AG04449 (cell line): ENCODE data around the gene LRRC4C.

Experiments
- CTCF ChIA-PET: fragments of 350-600 bp; formaldehyde crosslinking; extraction: SDS; loops from one replicate; lab custom pipeline; 2021; ENCODE audit warnings: antibody characterized with exemption; lab: Yijun Ruan, JAX
- POLR2A ChIA-PET: fragments of 400-600, 350-600 bp; formaldehyde crosslinking; extraction: SDS; loops from one replicate; lab custom pipeline; 2020; ENCODE audit warnings: antibody characterized with exemption, inconsistent platforms; lab: Yijun Ruan, JAX
- DNase-seq: peaks from one replicate; pipeline ENCODE4 v3.0.0-alpha.2; 2010; ENCODE audit warnings: low read depth, low spot score
- H3K4me3 ChIP-seq: 2 replicates; pipeline ENCODE4 v1.5.1; 2011; ENCODE audit warnings: low read depth, mild to moderate bottlenecking, control low read depth, low read length
- CTCF ChIP-seq: IDR thresholded peaks from one replicate; pipeline ENCODE4 v1.5.1; 2011; ENCODE audit warnings: mild to moderate bottlenecking, moderate library complexity, low read length, control low read depth, inconsistent platforms; ENCODE audit not compliant: insufficient read depth; ENCODE audit errors: missing control alignments

The LRRC4C gene

GRCh38 chr11:40754297-40754696 lies 705.2 kb downstream of the LRRC4C start:
- no peak overlapping the region for H3K4me3 ChIP-seq
- no peak for TF ChIP-seq CTCF
- ChIA-PET POLR2A (no interaction called here), CTCF (no interaction called here)
- DNase-seq: no peak

GRCh38 chr11:40746282-40746681 lies 713.2 kb downstream of the LRRC4C start:
- POLR2A ChIA-PET: no interaction called here
- DNase-seq: no peak
- CTCF ChIA-PET: no interaction called here
- H3K4me3 ChIP-seq: no peak overlapping the region
- no peak for TF ChIP-seq CTCF

GRCh38 chr11:40732132-40732531 lies 727.3 kb downstream of the LRRC4C start:
- DNase-seq: no peak
- ChIA-PET POLR2A (no interaction called here), CTCF (no interaction called here)
- TF ChIP-seq CTCF: no peak
- H3K4me3 ChIP-seq: no peak overlapping the region

GRCh38 chr11:40722179-40722795 lies 737.2 kb downstream of the LRRC4C start:
- no peak overlapping the region for H3K4me3 ChIP-seq
- DNase-seq: no peak
- ChIA-PET CTCF (interaction anchor here (1.1 kb wide), 1 partner anchor 416 kb away, joined by 4 read pairs; no protein-coding TSS in a partner anchor), POLR2A (no interaction called here)
- peak; percentile 38 for TF ChIP-seq CTCF

- H3K4me3 ChIP-seq: no peak overlapping the region
- no peak for DNase-seq
- POLR2A ChIA-PET: no interaction called here
- no peak for TF ChIP-seq CTCF
- CTCF ChIA-PET: no interaction called here
These were observed 742.9 kb downstream of the LRRC4C start for GRCh38 chr11:40716344-40717130.

- no peak for TF ChIP-seq CTCF
- CTCF ChIA-PET: no interaction called here
- no peak for DNase-seq
These were observed 746.4 kb downstream of the LRRC4C start for GRCh38 chr11:40713083-40713482.

More at GRCh38 chr11:40713083-40713482, 746.4 kb downstream of the LRRC4C start:
- POLR2A ChIA-PET: no interaction called here
- H3K4me3 ChIP-seq: no peak overlapping the region
